Adrenal gland (tissue), 12 donors: Measurements from ENCODE around the gene PHF24. TPM values are rescaled to one million over a fixed set of nuclear protein-coding genes. Genes with fewer than 3 reads are reported as not detected.

Experiments used
- DNase-seq, 7 donors: peaks; one replicate each; pipeline ENCODE4 v3.0.0-alpha.2; 2019 to 2020
- H3K27ac ChIP-seq, 5 donors: fragments of 200-600 bp; sonication (generic) in 4 of 5; 1 replicate in 3 of 5; 2 replicates in 2 of 5; pipeline versions ENCODE4 v1.5.1 to v1.8.0; 2016 to 2020; ENCODE audit warnings: mild to moderate bottlenecking in 1 of 5
- H3K27me3 ChIP-seq: fragments of 200-600 bp; 2 replicates; pipeline ENCODE4 v1.8.0; 2021
- H3K36me3 ChIP-seq, 2 donors: fragments of 200-600 bp; replicated peaks in 1 of 2; 1 replicate in 1 of 2; 2 replicates in 1 of 2; pipeline versions ENCODE4 v1.5.1 to v1.8.0; 2018 to 2022
- H3K4me1 ChIP-seq, 2 donors: fragments of 200-600 bp; replicated peaks in 1 of 2; 1 replicate in 1 of 2; 2 replicates in 1 of 2; pipeline versions ENCODE4 v1.5.1 to v1.8.0; 2018 to 2021
- H3K4me3 ChIP-seq, 4 donors: fragments of 200-600 bp; sonication (generic) in 3 of 4; one replicate each; pipeline ENCODE4 v1.5.1; 2016 to 2018
- H3K9me3 ChIP-seq, 3 donors: fragments of 200-600 bp; sonication (generic) in 1 of 3; replicated peaks in 1 of 3; 1 replicate in 2 of 3; 2 replicates in 1 of 3; pipeline versions ENCODE4 v1.5.1 to v1.8.0; 2016 to 2021
- CTCF ChIP-seq, 6 experiments: fragments of 450-650 bp in 4 of 6; fragments of 200-600 bp in 2 of 6; sonication (generic) in 1 of 6; IDR thresholded peaks; 1 replicate in 5 of 6; 2 replicates in 1 of 6; pipeline versions ENCODE4 v1.5.1 to v1.8.0; 2016 to 2021; ENCODE audit warnings: antibody characterized with exemption in 6 of 6, mild to moderate bottlenecking in 2 of 6, moderate library complexity in 1 of 6
- POLR2A ChIP-seq, 2 donors: fragments of 450-650 bp; IDR thresholded peaks; one replicate each; pipeline ENCODE4 v1.6.1; 2017; ENCODE audit warnings: antibody characterized with exemption in 2 of 2, mild to moderate bottlenecking in 2 of 2, moderate library complexity in 1 of 2
- WGBS, 4 donors: extraction: QIAGEN DNeasy Blood & Tissue Kit in 2 of 4; methylation state at CpG; one replicate each; pipeline versions ENCODE4 v1.1.5 to v1.1.7; 2013 to 2017; 5-methylcytosine and 5-hydroxymethylcytosine counted together
- intact Hi-C, 2 donors: fragments of 100-400 bp; cut with DNase I; formaldehyde crosslinking; loops; one replicate each; pipeline versions ENCODE4 v1.14.1 to v1.15.0; 2022 to 2023
- polyA plus RNA-seq, 3 donors: library from polyadenylated mRNA; stranded (reverse); fragments of 200-250 nt in 2 of 3; fragments of 350-450 nt in 1 of 3; fragmentation: Illumina TruSeq in 1 of 3; extraction: RNeasy Lipid Tissue Mini Kit (QIAGEN cat#74804) in 1 of 3; gene quantifications; one replicate each; pipeline ENCODE4 v1.2.3, GENCODE V29; 2013 to 2014
- total RNA-seq, 9 donors: library from RNA; depleted of rRNA in 4 of 9; stranded (reverse); fragments of >200 nt in 4 of 9; fragments of 120-200 nt in 1 of 9; fragmentation: NEBNext Ultra II Directional in 1 of 9; extraction: Animal tissue kit (Norgen Biotek cat#: 25700) in 1 of 9; gene quantifications; one replicate each; pipeline versions ENCODE4 v1.1.0 to v1.2.4, GENCODE V29; 2013 to 2023
- donor health status: healthy with polysubstance abuse.
- donor health status: Bipolar disorder and iron deficiency.
- donor health status: DM: yes; HTN: yes; CAD: no.
- donor health status: DM: no; HTN: no; CAD: no.
- donor health status: DM: no; HTN: no; CAD: no.
- donor health status: DM: yes; HTN: yes; CAD: no.

The PHF24 gene
- total and polyA plus RNA-seq, 12 donors, result 0.09 to 1.7 (median 0.16) TPM; not detected in 1

DNA sequence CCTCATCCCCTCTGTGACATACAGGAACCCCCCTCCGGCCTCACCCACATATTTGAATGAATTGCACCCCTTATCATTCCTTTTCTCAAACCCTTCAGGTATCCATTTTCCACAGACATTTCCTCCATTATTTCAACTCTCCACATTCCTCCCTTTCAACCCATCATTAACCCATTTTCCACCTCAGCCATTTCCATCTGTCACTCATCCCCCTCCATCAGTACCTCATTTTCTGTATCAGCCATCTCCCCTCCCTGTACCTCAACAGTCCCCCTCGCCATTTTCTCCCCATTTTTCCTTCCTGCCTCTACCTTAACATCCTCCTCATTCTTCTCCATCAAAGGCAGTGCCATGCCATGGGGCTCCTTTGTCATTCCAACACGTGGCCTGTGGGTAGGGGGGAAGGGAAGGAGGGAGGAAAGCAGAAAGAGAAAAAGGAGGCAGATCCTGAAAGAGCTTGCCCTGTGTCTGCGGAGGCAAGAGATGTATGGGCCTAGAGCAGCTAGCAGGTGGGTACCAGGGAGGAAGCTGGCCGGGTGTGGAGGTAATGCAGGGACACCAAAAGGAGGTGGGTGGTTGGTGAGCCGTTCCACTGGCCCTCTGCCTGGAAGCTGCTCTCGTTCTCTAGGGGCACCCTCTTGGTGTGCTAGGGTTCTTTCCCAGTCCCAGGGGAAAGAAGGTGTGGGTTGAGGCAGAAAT lies 33.0 kb downstream of the PHF24 start:
- 59 to 81% (median 65%) methylated on average over 6 to 7 of the region's 7 CpGs for WGBS, 4 donors
- H3K27ac ChIP-seq, result peak overlapping the region in 2 of 5 donors; percentile 94 to 95
- DNase-seq, result peak in 2 of 7 donors; percentile 34 to 65
- H3K4me1 ChIP-seq, result peaks cover 40 to 57% of the 10 kb centered on the region in 2 donors
- no peaks in the 10 kb centered on the region for H3K27me3 ChIP-seq
- no peak for TF ChIP-seq CTCF (IDR thresholded peaks at IDR 0.05)
- TF ChIP-seq POLR2A (IDR thresholded peaks at IDR 0.05), result no peak
- peak overlapping the region in 1 of 4 donors; percentile 71 for H3K4me3 ChIP-seq
- peaks cover 0 to 2% of the 10 kb centered on the region in 2 donors for H3K36me3 ChIP-seq
- H3K9me3 ChIP-seq, result no peaks in the 10 kb centered on the region
- intact Hi-C loops, result loop anchor here in 1 of 2 donors (10.0 kb wide), 1 partner anchor 74 kb away; no protein-coding TSS in a partner anchor

DNA sequence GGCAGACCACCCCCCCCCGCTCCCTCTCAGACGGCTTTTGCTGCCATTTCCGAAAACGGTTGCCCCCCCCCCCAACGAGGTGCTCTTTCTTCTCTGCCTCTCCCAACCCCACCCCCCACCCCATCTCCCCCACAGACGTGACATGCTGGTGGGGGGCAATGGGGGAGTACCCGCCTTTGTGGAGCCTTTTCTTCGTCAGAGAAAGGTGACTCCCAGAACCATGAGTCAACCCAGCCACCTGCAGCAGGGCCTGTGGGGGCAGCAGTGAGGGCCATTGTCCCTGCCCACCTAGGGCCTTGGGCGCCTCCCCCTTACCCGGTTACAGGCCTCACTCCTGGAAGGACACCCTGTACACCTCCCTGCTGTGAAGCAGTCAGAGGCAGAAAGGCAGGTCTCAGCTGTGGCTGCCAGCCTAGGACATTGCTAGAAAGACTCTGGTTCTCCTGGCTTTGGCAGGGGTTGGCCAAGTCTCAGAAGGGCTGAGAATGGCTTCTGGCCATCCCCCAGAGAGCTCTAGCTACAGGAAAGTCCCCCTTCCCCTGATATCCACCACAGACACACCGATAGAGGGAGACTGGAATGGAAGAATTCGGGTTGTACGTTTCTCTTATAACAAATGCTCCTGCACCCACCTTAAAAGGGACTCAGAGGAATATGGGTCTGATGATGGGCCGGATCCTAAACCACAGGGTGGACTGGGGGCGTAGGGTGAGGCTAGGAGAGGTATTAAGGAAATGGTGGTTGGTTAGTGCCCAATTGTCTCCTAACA lies 33.7 kb downstream of the PHF24 start:
- intact Hi-C loops, result loop anchor here in 1 of 2 donors (10.0 kb wide), 1 partner anchor 73 kb away; no protein-coding TSS in a partner anchor
- Histone ChIP-seq H3K36me3 (peaks cover 0 to 9% of the 10 kb centered on the region in 2 donors), H3K4me1 (peaks cover 40 to 57% of the 10 kb centered on the region in 2 donors), H3K4me3 (no peak overlapping the region), H3K27me3 (no peaks in the 10 kb centered on the region), H3K27ac (peak overlapping the region; percentile 63 to 95 (median 70)), H3K9me3 (no peaks in the 10 kb centered on the region)
- 55 to 79% (median 63%) methylated on average over 6 to 15 of the region's 15 CpGs for WGBS, 4 donors
- peak; percentile 46 to 86 (median 65) for DNase-seq
- TF ChIP-seq CTCF (IDR thresholded peaks at IDR 0.05) (peak in 2 of 6 experiments; percentile 0 to 15), POLR2A (IDR thresholded peaks at IDR 0.05) (peak in 1 of 2 donors; percentile 4)

GRCh38 chr9:34992376-34992951 lies 34.4 kb downstream of the PHF24 start:
- DNase-seq, result peak; percentile 78 to 94 (median 87)
- Histone ChIP-seq H3K36me3 (peaks cover 0 to 16% of the 10 kb centered on the region in 2 donors), H3K27ac (peak overlapping the region; percentile 63 to 95 (median 70)), H3K4me3 (no peak overlapping the region), H3K4me1 (peaks cover 40 to 57% of the 10 kb centered on the region in 2 donors), H3K27me3 (no peaks in the 10 kb centered on the region), H3K9me3 (no peaks in the 10 kb centered on the region)
- TF ChIP-seq POLR2A (IDR thresholded peaks at IDR 0.05) (peak in 1 of 2 donors; percentile 36), CTCF (IDR thresholded peaks at IDR 0.05) (no peak)
- WGBS, 4 donors, result 31 to 53% (median 46%) methylated on average over 6 to 16 of the region's 16 CpGs
- intact Hi-C loops, result loop anchor here in 1 of 2 donors (10.0 kb wide), 1 partner anchor 72 kb away; no protein-coding TSS in a partner anchor
